HepG2 (cell line): Measurements from ENCODE around the gene ITSN2.

Experiments
- CREB1 ChIP-seq, 2 experiments: fragments of 450-650 bp in 1 of 2; IDR thresholded peaks; 2 replicates each; pipeline ENCODE4 v1.6.1; 2016 to 2017; ENCODE audit warnings: control low read depth in 1 of 2, mild to moderate bottlenecking in 1 of 2, missing compliant biosample characterization in 1 of 2, missing genetic modification characterization in 1 of 2
- CTCF ChIP-seq: sonication (generic); formaldehyde crosslinking; IDR thresholded peaks from 2 replicates; pipeline ENCODE4 v1.5.0; 2020; ENCODE audit warnings: mild to moderate bottlenecking, missing genetic modification reagents, moderate library complexity
- ETS1 ChIP-seq: sonication (generic); formaldehyde crosslinking; IDR thresholded peaks from 2 replicates; pipeline ENCODE4 v1.4.0; 2020; ENCODE audit warnings: missing genetic modification reagents
- NR2C2 ChIP-seq: sonication (generic); formaldehyde crosslinking; IDR thresholded peaks from 2 replicates; pipeline ENCODE4 v1.4.0; 2020; ENCODE audit warnings: missing genetic modification reagents, mild to moderate bottlenecking, moderate library complexity, borderline replicate concordance
- TCF7L2 ChIP-seq: IDR thresholded peaks from 2 replicates; pipeline ENCODE4 v1.6.1; 2011; ENCODE audit warnings: mild to moderate bottlenecking, low read depth, low read length, moderate library complexity
- YY1 ChIP-seq: IDR thresholded peaks from 2 replicates; pipeline ENCODE4 v1.6.1; 2011; ENCODE audit warnings: low read length, low read depth, moderate library complexity, mild to moderate bottlenecking; ENCODE audit not compliant: insufficient read depth, insufficient replicate concordance
- ZNF318 ChIP-seq: sonication (generic); formaldehyde crosslinking; IDR thresholded peaks from 2 replicates; pipeline ENCODE4 v1.4.0; 2020; ENCODE audit warnings: mild to moderate bottlenecking, missing genetic modification reagents

GRCh38 chr2:24247164-24247563, 113.2 kb downstream of the ITSN2 start:
- no peak for TF ChIP-seq ZNF318 (CRISPR knock-in tag)
- TF ChIP-seq TCF7L2: no peak
- no peak for TF ChIP-seq ETS1 (CRISPR knock-in tag)
- no peak for TF ChIP-seq NR2C2 (CRISPR knock-in tag)
- no peak for TF ChIP-seq CREB1 (IDR thresholded peaks at IDR 0.05)
- no peak for TF ChIP-seq CREB1 (CRISPR knock-in tag; IDR thresholded peaks at IDR 0.05)
- TF ChIP-seq CTCF: no peak
- no peak for TF ChIP-seq YY1
